Fibroblast of skin of back (primary cell): ENCODE data around the gene GTF2IRD1.
"Not testable (repeated sequence)": the region's sequence is repeated elsewhere in the genome, so short reads cannot be mapped to it uniquely, and the experiment has no call there.

Source experiments
- DNase-seq: peaks from one replicate; pipeline ENCODE4 v3.0.0-alpha.2; 2013

Gene GTF2IRD1

DNA sequence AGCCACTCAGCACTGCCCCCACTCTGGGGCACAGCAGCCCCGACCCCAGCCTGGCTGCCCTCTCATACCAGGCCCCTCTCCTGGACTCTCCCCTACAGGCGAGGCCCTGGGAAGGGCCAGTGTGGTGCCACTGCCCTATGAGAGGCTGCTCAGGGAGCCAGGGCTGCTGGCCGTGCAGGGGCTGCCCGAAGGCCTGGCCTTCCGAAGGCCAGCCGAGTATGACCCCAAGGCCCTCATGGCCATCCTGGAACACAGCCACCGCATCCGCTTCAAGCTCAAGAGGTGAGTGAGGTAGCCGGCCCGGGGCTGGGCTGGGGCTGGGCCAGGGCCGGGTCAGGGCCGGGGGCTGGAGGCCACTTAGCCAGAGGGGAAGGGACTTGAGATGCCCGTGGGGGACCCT, 64.3 kb downstream of the GTF2IRD1 start:
- DNase-seq, result no peak

DNA sequence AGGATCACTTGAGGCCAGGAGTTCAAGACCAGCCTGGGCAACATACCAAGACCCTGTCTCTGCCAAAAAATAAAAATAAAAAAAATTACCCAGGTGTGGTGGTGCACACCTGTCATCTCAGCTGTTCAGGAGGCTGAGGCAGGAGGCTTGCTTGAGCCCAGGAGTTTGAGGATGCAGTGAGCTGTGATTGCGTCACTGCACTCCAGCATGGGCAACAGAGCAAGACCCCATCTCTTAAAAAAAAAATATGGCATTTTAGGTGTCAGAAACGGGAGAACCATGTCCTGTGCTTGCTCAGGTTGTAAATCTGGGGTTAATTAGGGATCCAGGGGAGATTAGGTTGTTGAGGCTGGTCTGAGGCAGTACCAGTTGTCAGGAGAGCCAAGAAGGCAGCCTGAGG, 64.9 kb downstream of the GTF2IRD1 start:
- no peak for DNase-seq

DNA sequence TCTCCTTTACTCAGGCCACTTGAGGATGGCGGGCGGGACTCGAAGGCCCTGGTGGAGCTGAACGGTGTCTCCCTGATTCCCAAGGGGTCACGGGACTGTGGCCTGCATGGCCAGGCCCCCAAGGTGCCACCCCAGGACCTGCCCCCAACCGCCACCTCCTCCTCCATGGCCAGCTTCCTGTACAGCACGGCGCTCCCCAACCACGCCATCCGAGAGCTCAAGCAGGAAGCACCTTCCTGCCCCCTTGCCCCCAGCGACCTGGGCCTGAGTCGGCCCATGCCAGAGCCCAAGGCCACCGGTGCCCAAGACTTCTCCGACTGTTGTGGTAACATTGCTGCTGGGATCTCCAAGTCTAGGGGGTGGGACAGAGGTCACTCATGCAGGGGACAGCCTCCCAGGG, 65.7 kb downstream of the GTF2IRD1 start:
- DNase-seq, result no peak

DNA sequence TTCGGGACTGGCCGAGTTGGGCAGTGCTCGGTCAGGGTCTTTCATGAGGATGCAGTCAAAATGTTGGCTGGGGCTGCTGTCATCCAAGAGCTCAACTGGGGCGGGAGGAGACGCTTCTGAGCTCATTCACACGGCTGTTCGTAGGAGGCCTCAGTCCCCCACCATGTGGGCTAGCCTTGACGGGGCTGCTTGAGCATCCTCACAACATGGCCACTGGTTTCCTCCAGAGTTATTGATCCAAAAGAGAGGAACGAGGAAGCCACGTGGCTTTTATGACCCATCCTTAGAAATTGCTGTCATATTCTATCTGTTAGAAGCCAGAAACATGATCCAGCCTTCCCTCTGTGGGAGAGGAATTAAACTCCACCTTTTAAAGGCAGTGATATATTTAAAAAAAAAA, 68.1 kb downstream of the GTF2IRD1 start:
- DNase-seq, result no peak

DNA sequence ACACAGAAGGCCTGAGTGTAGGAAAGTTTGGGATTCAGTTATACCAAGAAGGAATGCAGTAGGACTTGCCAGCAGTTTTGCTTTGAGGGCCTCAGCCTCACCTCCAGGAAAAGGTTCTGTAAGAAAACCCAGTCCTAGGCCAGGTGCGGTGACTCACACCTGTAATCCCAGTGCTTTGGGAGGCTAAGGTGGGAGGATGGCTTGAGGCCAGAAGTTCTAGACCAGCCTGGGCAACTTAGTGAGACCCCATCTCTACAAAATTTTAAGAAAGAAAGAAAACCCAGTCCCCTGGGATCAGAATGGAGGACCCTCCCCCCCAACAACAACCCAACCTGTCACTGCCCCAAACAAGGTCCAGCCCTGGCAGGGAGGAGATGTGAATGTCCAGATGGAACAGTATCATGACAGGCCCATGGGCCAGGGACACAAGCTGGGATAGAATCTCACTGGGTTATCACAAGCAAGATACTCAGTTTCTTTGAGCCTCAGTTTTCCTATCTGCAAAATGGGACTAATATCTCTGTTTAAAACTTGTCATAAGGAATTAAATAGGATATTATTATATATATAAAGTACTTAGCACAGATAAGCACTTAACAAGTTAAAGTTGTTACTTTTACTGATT, 68.7 kb downstream of the GTF2IRD1 start:
- no peak for DNase-seq

DNA sequence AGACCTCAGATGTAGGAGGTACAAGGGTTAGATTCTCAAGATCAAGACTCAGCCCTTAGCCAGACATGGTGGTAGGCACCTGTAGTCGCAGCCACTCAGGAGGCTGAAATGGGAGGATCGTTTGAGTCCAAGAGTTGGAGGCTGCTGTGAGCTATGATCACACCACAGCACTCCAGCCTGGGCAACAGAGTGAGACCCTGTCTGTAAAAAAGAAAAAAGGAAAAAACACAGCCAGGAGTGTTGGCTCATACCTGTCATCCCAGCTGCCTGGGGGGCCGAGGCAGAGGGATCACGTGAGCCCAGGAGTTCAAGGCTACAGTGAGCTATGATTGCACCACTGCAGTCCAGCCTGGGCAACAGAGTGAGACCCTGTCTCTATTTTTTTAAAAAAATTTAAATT, 69.3 kb downstream of the GTF2IRD1 start:
- DNase-seq, result no peak

DNA sequence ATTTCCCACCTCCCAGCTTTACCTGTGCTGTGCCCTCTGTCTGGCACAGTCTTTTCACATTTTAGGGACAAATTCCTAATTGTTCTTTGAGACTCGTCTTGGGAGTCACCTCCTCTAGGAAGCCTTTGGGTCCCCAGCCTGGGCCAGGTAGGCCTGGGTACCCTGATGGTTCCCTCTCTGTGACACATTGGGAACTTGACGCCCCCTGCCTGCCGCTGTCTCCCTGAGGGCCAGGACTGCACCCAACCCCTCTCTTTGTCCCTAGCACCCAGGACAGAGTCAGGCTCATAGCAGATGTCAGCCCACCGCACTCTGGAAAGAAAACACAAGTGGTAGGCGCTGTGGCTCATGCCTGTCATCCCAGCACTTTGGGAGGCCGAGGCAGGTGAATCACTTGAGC, 71.4 kb downstream of the GTF2IRD1 start:
- no peak for DNase-seq

DNA sequence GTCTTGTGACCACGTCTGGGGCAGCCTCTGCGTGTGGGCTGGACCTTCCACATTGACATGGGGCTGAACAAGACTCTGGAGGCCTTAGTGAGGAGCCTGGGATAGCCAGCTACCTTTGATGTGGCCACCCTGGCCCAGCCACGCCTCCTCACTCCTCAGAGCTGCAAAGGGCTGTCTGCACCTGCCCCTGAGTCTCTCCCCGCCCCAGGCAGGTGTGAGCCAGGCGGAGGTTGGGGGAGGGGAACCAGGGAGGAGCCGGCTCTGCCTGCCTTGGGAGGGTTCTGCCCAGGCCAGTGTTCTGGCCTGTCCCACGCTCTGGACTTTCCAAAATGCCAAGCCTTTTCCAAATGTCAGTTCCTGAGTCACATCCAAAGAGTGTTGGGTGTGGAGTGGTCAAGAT, 72.2 kb downstream of the GTF2IRD1 start:
- DNase-seq, result no peak

DNA sequence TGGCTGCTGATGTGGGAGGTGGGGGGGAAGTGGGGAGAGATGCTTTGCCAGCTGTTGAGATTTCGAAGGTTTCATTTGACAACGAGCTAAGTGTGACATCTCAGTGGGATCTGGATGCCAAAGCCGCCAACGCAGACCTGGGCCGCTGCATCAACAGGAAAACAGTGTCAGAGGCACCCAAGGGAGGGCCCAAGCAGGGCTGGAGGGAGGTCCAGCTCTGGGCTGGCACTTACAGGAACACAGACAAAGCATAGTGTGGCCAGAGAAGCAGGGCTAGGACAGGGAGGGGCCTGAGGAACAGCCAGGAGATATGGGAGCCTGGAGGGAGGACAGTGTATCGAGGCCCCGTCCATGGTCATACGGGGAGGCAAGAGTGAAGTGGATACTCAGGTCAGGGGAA, 73.1 kb downstream of the GTF2IRD1 start:
- DNase-seq, result no peak

DNA sequence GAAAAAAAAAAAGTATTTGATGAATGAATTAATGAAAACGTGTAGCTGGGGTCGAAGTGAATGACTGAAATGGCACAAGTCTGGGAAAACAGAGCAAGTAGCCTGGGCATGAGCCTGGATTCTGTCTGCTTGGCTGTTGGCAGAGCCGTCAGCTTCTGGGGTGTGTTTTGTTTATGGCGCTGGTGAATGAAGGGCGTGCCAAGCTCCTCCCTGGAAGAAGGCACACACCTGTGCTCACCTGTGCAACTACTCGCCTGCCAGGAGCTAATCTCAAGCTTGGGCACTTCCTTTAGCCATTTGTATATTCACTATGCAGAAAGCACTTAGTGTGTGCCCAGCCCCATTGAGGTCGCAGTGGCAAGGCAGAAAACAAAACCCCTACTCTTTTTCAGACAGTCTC, 74.1 kb downstream of the GTF2IRD1 start:
- DNase-seq, result no peak

DNA sequence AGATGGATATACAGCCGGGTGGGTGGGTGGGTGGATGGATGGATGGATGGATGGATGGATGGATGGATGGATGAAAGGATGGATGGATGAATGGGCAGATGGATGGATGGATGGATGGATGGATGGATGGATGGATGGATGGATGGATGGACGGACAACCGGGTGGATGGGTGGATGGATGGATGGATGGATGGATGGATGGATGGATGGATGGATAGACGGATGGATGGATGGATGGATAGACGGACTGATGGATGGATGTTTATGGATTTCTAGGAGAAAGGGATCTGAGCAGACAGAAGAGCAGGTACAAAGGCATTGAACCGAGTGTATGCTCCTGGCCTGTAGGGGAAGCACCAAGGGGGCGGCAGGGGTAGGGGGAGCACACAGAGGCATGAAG, 75.1 kb downstream of the GTF2IRD1 start:
- DNase-seq, result not testable (repeated sequence)

DNA sequence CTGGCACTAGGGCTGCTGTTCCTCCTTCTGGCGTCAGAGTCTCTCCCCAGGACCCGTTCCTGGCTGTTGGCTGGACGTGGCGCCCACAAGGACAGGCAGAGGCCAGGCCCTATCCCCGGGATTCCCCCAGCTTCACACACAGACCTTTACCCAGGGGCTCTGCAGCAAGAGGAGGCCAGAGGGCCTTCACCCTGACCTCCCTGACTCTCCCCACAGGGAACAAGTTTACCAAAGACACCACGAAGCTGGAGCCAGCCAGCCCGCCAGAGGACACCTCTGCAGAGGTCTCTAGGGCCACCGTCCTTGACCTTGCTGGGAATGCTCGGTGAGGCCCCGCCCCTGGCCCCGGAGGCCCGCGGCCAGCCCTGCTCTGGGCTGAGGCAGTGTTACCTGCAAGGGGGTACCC, 82.2 kb downstream of the GTF2IRD1 start:
- no peak for DNase-seq

DNA sequence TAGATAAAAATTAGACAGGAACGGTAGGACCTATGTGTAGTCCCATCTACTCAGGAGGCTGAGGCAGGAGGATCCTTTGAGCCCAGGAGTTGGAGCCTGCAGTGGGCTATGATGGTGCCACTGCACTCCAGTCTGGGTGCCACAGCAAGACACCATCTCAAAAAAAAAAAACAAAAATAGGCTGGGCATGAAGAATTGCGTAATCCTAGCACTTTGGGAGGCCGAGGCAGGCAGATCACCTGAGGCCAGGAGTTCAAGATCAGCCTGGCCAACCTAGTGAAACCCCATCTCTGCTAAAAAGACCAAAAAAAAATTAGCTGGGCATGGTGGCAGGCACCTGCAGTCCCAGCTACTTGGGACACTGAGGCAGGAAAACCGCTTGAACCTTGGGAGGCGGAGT, 88.2 kb downstream of the GTF2IRD1 start:
- not testable (repeated sequence) for DNase-seq

DNA sequence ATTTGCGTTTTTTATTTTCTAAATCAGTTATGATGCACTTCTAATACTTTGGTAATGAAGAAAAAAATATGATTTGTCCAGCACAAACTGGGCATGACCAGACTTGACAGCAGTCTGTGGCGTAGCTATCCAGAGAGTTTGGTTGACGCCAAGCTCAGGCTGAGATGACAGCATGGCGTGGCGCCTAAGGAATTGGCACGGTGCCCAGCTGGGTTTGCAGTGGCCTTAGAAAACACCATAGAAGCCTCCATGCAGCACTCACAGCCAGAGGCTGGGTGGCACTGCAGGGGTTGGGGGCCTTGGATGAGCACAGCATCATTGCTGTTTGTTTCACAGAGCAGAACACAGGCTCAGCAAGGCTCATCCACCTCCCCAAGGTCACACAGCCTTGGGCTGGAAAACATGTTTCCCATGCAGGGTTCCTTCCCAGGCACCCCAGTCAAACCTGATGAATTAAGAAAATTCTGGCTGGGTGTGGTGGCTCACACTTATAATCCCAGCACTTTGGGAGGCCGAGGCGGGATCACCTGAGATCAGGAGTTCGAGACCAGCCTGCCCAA, 88.9 kb downstream of the GTF2IRD1 start:
- no peak for DNase-seq

DNA sequence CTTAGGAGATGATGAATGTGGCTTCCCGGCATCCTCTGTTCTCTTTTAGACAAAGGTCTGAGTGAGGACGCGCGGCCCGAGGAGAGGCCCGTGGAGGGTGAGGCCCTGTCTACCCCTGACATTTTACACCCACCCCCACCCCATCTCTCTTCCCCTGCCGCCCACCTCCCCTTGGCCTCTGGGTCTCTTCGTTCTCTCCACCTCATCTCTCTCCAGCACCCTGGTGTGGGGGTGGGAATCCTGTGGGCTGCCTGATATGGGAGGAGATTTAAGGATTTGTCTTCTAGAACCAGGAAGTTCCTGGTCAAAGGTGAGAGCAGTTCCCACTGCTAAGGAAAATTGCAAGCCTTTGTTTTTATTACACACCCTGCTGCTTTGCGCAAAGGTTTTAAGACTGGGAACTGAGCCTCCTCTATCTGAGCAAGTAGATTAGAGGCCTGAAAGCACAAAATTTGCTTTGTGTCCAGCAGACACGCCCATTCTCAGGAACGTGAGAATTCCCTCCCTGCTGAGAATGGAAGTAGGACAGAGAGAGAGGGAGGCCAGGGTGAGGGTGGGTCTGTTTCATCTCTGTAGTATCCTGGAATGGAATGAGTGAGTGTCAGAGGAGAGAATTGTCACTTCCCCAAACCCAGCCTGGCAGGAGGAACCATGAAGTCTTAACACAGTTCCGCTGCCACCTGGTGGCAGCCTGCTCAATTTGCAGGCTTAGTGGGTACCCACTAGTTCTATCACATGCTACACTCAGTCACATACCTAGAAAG, 91.2 kb downstream of the GTF2IRD1 start:
- peak; percentile 43 for DNase-seq

DNA sequence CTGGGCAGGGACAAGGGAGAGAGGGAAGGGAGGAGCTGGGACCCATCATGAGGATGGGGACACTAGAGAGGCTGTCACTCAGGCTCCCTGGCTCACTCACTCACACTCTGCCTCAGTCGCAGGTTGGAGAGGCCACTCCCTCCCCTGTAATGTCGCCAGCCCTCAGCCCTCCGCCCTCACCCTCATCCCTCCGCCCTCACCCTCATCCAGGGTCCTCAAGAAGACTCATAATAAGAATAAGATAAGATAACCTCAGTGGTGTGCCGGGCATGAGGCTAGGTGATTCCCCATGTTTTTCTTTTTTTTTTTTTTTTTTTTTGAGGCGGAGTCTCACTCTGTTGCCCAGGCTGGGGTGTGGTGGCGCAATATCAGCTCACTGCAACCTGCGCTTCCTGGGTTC, 92.2 kb downstream of the GTF2IRD1 start:
- DNase-seq, result no peak

DNA sequence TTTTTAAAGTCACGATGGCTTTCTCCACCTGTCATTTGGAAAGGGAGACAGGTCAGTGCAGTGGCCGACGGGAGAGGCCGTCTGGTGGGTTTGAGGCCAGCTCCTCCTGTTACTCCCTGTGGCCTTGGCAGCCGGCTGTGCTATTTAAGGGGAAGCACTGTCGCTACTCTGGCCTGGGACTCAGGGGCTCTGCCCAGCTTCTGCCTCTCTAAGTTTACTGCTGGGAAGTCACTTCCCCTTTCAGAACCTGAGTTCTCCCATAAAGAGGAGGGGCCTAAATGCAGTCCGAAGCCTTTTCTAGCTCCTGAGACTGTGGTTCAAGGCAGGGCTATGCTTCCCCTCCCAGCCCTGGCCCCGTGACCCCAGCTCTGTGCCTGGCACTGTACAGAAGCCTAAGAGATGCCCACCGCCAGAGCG, 99.9 kb downstream of the GTF2IRD1 start:
- DNase-seq, result not testable (repeated sequence)

DNA sequence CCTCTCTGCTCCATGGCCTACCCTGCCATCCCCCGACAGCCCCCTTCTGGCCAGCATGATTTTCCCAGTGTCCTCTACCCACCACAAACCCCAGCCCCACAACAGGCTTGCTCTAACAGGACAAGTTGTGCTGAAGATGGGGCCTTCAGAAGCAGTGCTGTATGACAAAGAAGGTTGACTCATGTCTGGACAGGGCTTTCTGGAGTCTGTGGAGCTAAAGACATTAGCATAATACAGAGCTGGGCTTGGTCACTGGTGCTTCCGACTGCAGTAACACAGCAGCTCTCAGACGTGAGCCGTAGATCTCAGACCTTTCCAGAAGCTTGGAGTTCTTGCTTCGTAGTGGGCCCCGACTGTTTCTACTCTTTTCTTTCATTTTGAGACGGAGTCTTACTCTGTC, 100.5 kb downstream of the GTF2IRD1 start:
- no peak for DNase-seq

DNA sequence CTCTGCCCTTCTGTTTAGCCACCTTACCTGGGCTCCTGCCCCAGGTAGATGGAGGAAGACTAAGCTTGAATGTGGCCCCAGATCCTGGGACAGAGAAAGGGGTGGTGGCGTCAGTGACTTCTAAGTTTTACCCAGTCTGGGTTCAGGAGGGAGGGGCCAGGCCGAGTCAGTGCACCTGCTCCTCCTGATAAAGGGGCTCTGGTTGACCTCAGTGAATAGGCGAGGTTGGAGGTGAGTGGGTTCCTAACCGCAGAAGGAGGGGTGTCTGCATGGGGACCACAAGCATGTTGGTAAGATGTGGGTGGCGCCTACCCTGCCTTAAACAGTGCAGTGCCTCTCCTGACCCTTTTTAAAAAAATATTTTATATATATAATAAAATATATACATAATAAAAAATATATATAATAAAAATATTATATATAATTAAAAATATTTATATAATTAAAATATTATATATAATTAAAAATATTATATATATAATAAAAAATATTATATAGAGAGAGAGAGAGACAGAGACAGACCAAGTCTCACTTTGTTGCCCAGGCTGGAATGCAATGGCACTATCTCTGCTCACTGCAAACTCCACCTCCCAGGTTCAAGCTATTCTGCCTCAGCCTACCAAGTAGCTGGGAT, 106.5 kb downstream of the GTF2IRD1 start:
- no peak for DNase-seq

DNA sequence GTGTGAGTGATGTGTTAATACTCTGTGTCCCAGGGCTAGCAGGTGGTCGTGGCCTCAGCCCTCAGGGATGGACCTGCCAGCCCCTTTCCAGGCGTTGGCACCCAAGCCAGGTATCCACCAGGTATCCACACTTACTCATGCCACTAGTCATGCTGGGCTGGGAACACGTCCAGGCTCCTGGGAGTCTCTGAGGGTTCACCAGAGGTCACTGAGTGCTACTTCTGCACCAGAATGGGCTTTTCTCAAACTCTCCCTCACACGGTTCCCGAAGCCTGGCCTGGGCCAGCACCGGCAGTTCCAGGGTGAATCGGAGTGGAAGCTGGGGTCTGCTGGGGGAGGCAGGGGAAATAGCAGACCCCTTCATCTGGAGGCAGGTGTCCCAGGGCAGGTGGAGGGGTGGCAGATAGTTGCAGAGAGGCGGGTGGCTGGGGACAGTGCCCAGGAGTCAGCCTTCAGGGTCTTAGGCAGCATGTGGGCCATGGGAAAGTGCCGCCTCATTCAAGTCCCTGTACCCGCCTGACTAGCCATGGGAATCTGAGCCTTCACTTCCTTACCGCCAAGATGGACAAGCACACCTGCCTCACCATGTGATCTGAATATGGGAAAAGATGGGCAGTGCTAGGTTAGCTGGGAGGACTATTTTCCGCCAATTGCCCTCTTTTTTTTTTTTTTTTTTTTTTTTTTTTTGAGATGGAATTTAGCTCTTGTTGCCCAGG, 108.3 kb downstream of the GTF2IRD1 start:
- no peak for DNase-seq

DNA sequence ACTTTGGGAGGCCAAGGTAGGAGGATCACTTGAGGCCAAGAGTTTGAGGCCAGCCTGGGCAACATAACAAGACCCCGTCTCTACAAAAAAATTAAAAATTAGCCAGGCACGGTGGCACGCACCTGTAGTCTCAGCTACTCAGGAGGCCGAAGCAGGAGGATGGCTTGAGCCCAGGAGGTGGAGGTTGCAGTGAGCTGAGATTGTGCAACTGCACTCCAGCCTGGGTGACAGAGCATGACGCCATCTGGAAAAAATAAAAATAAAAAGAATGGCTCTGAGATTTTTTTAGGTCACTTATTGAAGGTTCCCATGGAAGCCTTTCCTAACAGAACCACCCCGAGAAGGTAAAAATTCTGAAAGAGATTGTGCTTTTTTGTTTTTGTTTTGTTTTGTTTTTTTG, 109.9 kb downstream of the GTF2IRD1 start:
- not testable (repeated sequence) for DNase-seq

DNA sequence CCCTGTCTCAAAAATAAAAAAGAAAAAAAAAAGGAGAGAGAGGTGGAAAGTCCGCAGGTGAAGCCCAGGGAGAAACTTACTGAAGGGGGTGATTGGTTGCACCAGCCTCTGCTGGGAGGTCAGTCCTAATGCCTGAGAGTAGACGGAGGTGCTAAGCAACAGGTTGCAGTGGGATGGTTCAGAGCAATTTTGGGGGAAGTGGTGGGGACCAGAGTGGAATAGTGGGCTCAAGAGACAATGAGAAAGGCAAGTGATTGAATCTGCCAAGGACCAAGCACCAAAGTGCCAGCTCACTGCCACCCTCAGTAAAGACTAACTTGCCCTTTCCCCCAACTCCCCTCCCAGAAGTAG, 113.6 kb downstream of the GTF2IRD1 start:
- DNase-seq, result no peak

DNA sequence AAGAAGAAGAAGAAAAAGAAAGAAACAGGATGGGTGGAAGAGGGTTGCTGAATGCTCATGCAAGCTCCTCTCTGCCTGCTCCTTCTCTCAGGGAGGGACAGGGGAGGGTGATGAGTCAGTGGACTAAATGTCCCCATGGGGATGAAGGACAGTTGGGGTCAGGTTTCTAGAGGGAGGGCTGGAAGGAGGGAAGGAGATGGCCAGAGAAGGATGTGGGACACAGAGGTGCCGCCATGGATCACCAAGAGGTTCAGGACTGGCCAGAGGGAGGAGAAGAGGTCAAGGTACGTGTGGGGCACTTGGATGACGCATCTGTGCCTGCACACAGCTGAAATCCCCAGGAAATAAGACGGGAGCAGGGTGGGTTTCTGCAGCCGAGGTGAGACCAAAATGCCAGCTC, 115.0 kb downstream of the GTF2IRD1 start:
- peak; percentile 43 for DNase-seq
